Hepatocyte (in vitro differentiated cells): ENCODE results near the gene UGT1A10. TPM values are rescaled to one million over a fixed set of nuclear protein-coding genes. Genes with fewer than 3 reads are reported as not detected.

ENCODE experiments used
- DNase-seq: peaks from one replicate; pipeline ENCODE4 v3.0.0-alpha.2; 2016; ENCODE audit warnings: low spot score
- H2AFZ ChIP-seq: fragments of 200-600 bp; sonication (generic); 2 replicates; pipeline ENCODE4 v1.6.0; 2016; ENCODE audit warnings: antibody characterized with exemption, mild to moderate bottlenecking
- H3K27ac ChIP-seq: fragments of 200-600 bp; sonication (generic); 2 replicates; pipeline ENCODE4 v1.5.1; 2016; ENCODE audit warnings: mild to moderate bottlenecking
- H3K27me3 ChIP-seq: fragments of 200-600 bp; sonication (generic); 2 replicates; pipeline ENCODE4 v1.6.1; 2016
- H3K36me3 ChIP-seq: fragments of 200-600 bp; sonication (generic); replicated peaks from 2 replicates; pipeline ENCODE4 v1.5.1; 2016; ENCODE audit warnings: low read depth; ENCODE audit not compliant: insufficient read depth
- H3K4me1 ChIP-seq: fragments of 200-600 bp; sonication (generic); 2 replicates; pipeline ENCODE4 v1.5.1; 2016; ENCODE audit warnings: mild to moderate bottlenecking, moderate library complexity; ENCODE audit not compliant: insufficient read depth
- H3K4me2 ChIP-seq: fragments of 200-600 bp; sonication (generic); 2 replicates; pipeline ENCODE4 v1.6.0; 2016
- H3K4me3 ChIP-seq: fragments of 200-600 bp; sonication (generic); 2 replicates; pipeline ENCODE4 v1.5.1; 2016; ENCODE audit warnings: mild to moderate bottlenecking
- H3K79me2 ChIP-seq: fragments of 200-600 bp; sonication (generic); 2 replicates; pipeline ENCODE4 v1.6.0; 2017; ENCODE audit warnings: mild to moderate bottlenecking
- H3K9me2 ChIP-seq: fragments of 200-600 bp; sonication (generic); replicated peaks from 2 replicates; pipeline ENCODE4 v1.6.0; 2017; ENCODE audit warnings: mild to moderate bottlenecking; ENCODE audit not compliant: insufficient read depth
- H3K9me3 ChIP-seq: fragments of 200-600 bp; sonication (generic); 2 replicates; pipeline ENCODE4 v1.5.1; 2016; ENCODE audit warnings: low read depth, mild to moderate bottlenecking
- H4K20me1 ChIP-seq: fragments of 200-600 bp; sonication (generic); 2 replicates; pipeline ENCODE4 v1.6.0; 2016; ENCODE audit warnings: mild to moderate bottlenecking; ENCODE audit not compliant: insufficient read depth, poor library complexity, severe bottlenecking
- EZH2 ChIP-seq: fragments of 200-600 bp; sonication (generic); IDR thresholded peaks from 2 replicates; pipeline ENCODE4 v1.6.1; 2016; ENCODE audit warnings: antibody characterized with exemption, mild to moderate bottlenecking, borderline replicate concordance
- EZH2phosphoT487 ChIP-seq: fragments of 200-600 bp; sonication (generic); IDR thresholded peaks from one replicate; pipeline ENCODE4 v1.6.1; 2018; ENCODE audit warnings: antibody characterized with exemption, mild to moderate bottlenecking, low read depth, moderate library complexity; ENCODE audit not compliant: unreplicated experiment, severe bottlenecking
- WGBS: methylation state at CpG from one replicate; pipeline ENCODE4 v1.1.6; 2016; ENCODE audit warnings: low lambda C conversion rate; ENCODE audit errors: missing lambda C conversion rate; 5-methylcytosine and 5-hydroxymethylcytosine counted together
- polyA plus RNA-seq: library from polyadenylated mRNA; unstranded; fragments of >200 nt; fragmentation: Nextera tagmentation; extraction: Ambion mirVana; gene quantifications from 2 replicates; pipeline ENCODE4 v1.2.1, GENCODE V29; 2016
- total RNA-seq: library from RNA; depleted of rRNA; stranded (reverse); fragments of >200 nt; gene quantifications from 2 replicates; pipeline ENCODE4 v1.2.3, GENCODE V29; 2014
- TF ChIP-seq, protein P1 (sequence below): fragments of 200-600 bp; sonication (generic); IDR thresholded peaks from 2 replicates; pipeline ENCODE4 v1.5.1; 2016; ENCODE audit warnings: antibody characterized with exemption, mild to moderate bottlenecking; ENCODE audit not compliant: poor library complexity

Gene UGT1A10
- total and polyA plus RNA-seq, 2 experiments from 2014 or later, result not detected

- H3K27me3 ChIP-seq, result no peaks in the 10 kb centered on the region
- H3K4me3 ChIP-seq, result no peak overlapping the region
- no peaks in the 10 kb centered on the region for H3K79me2 ChIP-seq
- H4K20me1 ChIP-seq, result no peaks in the 10 kb centered on the region
- H3K4me2 ChIP-seq, result no peak overlapping the region
- no peak overlapping the region for H2AFZ ChIP-seq
- no peaks in the 10 kb centered on the region for H3K36me3 ChIP-seq
- DNase-seq, result no peak
- H3K27ac ChIP-seq, result no peak overlapping the region
- 41% methylated on average over 3 of the region's 3 CpGs for WGBS
- no peaks in the 10 kb centered on the region for H3K9me3 ChIP-seq
- TF ChIP-seq EZH2phosphoT487 (no peak), EZH2 (no peak)
- TF ChIP-seq, protein P1, sequence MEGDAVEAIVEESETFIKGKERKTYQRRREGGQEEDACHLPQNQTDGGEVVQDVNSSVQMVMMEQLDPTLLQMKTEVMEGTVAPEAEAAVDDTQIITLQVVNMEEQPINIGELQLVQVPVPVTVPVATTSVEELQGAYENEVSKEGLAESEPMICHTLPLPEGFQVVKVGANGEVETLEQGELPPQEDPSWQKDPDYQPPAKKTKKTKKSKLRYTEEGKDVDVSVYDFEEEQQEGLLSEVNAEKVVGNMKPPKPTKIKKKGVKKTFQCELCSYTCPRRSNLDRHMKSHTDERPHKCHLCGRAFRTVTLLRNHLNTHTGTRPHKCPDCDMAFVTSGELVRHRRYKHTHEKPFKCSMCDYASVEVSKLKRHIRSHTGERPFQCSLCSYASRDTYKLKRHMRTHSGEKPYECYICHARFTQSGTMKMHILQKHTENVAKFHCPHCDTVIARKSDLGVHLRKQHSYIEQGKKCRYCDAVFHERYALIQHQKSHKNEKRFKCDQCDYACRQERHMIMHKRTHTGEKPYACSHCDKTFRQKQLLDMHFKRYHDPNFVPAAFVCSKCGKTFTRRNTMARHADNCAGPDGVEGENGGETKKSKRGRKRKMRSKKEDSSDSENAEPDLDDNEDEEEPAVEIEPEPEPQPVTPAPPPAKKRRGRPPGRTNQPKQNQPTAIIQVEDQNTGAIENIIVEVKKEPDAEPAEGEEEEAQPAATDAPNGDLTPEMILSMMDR, result no peak
- H3K9me2 ChIP-seq, result no peaks in the 10 kb centered on the region
- H3K4me1 ChIP-seq, result peaks cover 3% of the 10 kb centered on the region
Observed at GRCh38 chr2:233702238-233702637, 66.0 kb downstream of the UGT1A10 start.

DNA sequence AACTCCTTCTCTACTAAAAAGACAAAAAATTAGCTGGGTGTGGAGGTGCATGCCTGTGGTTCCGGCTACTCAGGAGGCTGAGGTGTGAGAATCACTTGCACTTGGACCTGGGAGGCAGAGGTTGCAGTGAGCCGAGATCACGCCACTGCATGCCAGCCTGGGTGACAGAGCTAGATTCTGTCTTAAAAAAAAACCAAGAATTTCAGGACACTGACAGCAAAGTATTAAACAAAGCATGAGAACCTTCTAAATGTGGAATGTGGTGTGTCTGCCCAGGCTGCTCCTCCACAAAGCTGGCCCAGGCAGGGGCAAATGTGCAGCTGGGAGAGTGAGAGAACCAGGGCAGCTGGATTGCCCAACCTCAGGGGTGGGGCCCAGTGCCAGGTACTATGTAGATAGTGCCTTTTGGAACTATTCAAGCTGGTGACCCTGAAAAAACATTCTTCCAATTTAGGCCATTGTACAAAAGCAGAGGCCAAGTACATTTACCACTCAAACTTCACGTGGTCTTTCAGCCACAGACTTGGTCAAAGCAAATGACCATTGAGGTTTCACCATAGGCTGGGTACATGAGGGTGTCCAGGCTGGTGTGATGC is 69.8 kb downstream of the UGT1A10 start:
- Histone ChIP-seq H3K4me1 (no peaks in the 10 kb centered on the region), H3K27me3 (no peaks in the 10 kb centered on the region), H3K36me3 (no peaks in the 10 kb centered on the region), H3K79me2 (no peaks in the 10 kb centered on the region), H3K9me2 (no peaks in the 10 kb centered on the region), H3K4me2 (no peak overlapping the region), H4K20me1 (no peaks in the 10 kb centered on the region), H3K27ac (no peak overlapping the region), H3K9me3 (no peaks in the 10 kb centered on the region), H2AFZ (no peak overlapping the region), H3K4me3 (no peak overlapping the region)
- no peak for TF ChIP-seq EZH2phosphoT487
- TF ChIP-seq, protein P1, result no peak
- no peak for TF ChIP-seq EZH2
- 80% methylated on average over 4 of the region's 4 CpGs for WGBS
- no peak for DNase-seq

GRCh38 chr2:233706720-233707119 is 70.5 kb downstream of the UGT1A10 start:
- TF ChIP-seq EZH2phosphoT487, result no peak
- no peak for TF ChIP-seq EZH2
- TF ChIP-seq, protein P1, result no peak
- Histone ChIP-seq H2AFZ (no peak overlapping the region), H3K4me1 (no peaks in the 10 kb centered on the region), H3K4me2 (no peak overlapping the region), H3K9me2 (no peaks in the 10 kb centered on the region), H3K27ac (no peak overlapping the region), H3K36me3 (no peaks in the 10 kb centered on the region), H3K27me3 (no peaks in the 10 kb centered on the region), H3K4me3 (no peak overlapping the region), H4K20me1 (no peaks in the 10 kb centered on the region), H3K79me2 (no peaks in the 10 kb centered on the region), H3K9me3 (no peaks in the 10 kb centered on the region)
- 82% methylated on average over 1 of the region's 1 CpG for WGBS
- DNase-seq, result no peak
